HEK293T (cell line): ENCODE data around the gene TRIM2.

ENCODE experiments used
- CTBP1 ChIP-seq: fragments of 450-650 bp; IDR thresholded peaks from 2 replicates; pipeline ENCODE4 v1.6.1; 2016; ENCODE audit warnings: borderline replicate concordance
- ELF4 ChIP-seq: fragments of 450-650 bp; IDR thresholded peaks from 2 replicates; pipeline ENCODE4 v1.6.1; 2017; ENCODE audit warnings: antibody characterized with exemption
- FOXA1 ChIP-seq: fragments of 450-650 bp; IDR thresholded peaks from 2 replicates; pipeline ENCODE4 v1.6.1; 2016; ENCODE audit warnings: mild to moderate bottlenecking
- PKNOX1 ChIP-seq: fragments of 450-650 bp; IDR thresholded peaks from 2 replicates; pipeline ENCODE4 v1.6.1; 2016
- SUZ12 ChIP-seq: fragments of 450-650 bp; IDR thresholded peaks from 2 replicates; pipeline ENCODE4 v1.6.1; 2016; ENCODE audit warnings: mild to moderate bottlenecking

DNA sequence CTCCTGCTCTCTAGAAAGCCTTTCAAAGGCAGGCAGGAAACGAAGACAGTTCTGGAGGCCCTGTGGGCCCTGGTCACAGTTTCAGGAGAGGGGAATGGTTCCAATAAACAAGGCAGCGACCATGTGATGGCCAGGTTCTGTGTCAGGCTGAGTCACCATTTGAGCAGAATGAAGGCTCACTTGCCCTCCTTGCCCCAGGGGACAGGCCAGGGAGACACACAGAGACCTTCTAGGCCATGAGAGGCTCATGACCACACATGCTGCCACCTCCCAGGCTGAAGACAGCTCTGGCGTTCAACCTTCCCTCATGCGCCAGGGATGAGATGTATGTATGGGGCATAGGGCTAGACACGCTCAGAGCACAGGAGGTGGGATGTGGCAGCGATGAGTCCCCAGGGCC lies 22.9 kb upstream of the TRIM2 start:
- TF ChIP-seq ELF4 (no peak), SUZ12 (no peak), PKNOX1 (no peak), FOXA1 (no peak), CTBP1 (no peak)
